ENCODE results near the gene FBF1. TPM values are rescaled to one million over a fixed set of nuclear protein-coding genes. Genes with fewer than 3 reads are reported as not detected.

Gene FBF1
- polyA plus RNA-seq, 6 donors from 2014 or later = 1.5 to 5.0 (median 2.9) TPM

- no peak for ATAC-seq (ENCODE audit: low read depth in 2 of 2)
- Mint-ChIP-seq H3K9me3 (no peaks in the 10 kb centered on the region), H3K4me1 (peaks cover 7 to 20% (median 12%) of the 10 kb centered on the region in 3 donors), H3K36me3 (peaks cover 0 to 7% of the 10 kb centered on the region in 2 donors), H3K27me3 (no peaks in the 10 kb centered on the region), H3K4me3 (peak overlapping the region in 1 of 8 donors; percentile 59), H3K27ac (no peak overlapping the region)
- no peak for DNase-seq
These were observed 39.9 kb downstream of the FBF1 start for GRCh38 chr17:75900691-75901533.

GRCh38 chr17:75899767-75900468 lies 40.9 kb downstream of the FBF1 start:
- ATAC-seq (ENCODE audit: low read depth in 2 of 2) (no peak), DNase-seq (no peak)
- no peaks in the 10 kb centered on the region for H3K27me3 Mint-ChIP-seq
- H3K36me3 Mint-ChIP-seq = peaks cover 0 to 7% of the 10 kb centered on the region in 2 donors
- no peaks in the 10 kb centered on the region for H3K9me3 Mint-ChIP-seq
- H3K27ac Mint-ChIP-seq = peak overlapping the region in 1 of 6 donors; percentile 61
- peak overlapping the region in 2 of 8 donors; percentile 15 to 59 for H3K4me3 Mint-ChIP-seq
- peaks cover 17 to 26% (median 18%) of the 10 kb centered on the region in 3 donors for H3K4me1 Mint-ChIP-seq

- DNase-seq = no peak
- Mint-ChIP-seq H3K4me3 (peak overlapping the region in 1 of 8 donors; percentile 60), H3K36me3 (peaks cover 0 to 7% of the 10 kb centered on the region in 2 donors), H3K27me3 (no peaks in the 10 kb centered on the region), H3K9me3 (no peaks in the 10 kb centered on the region), H3K4me1 (peaks cover 16 to 28% (median 24%) of the 10 kb centered on the region in 3 donors), H3K27ac (peak overlapping the region in 1 of 6 donors; percentile 10)
- ATAC-seq (ENCODE audit: low read depth in 2 of 2) = no peak
These were observed 41.5 kb downstream of the FBF1 start for GRCh38 chr17:75899353-75899752.

GRCh38 chr17:75898791-75899190 lies 42.1 kb downstream of the FBF1 start:
- ATAC-seq (ENCODE audit: low read depth in 2 of 2) = no peak
- DNase-seq = no peak
- no peaks in the 10 kb centered on the region for H3K27me3 Mint-ChIP-seq
- H3K4me1 Mint-ChIP-seq = peaks cover 18 to 30% (median 24%) of the 10 kb centered on the region in 3 donors
- H3K9me3 Mint-ChIP-seq = no peaks in the 10 kb centered on the region
- peak overlapping the region in 2 of 8 donors; percentile 33 to 60 for H3K4me3 Mint-ChIP-seq
- H3K27ac Mint-ChIP-seq = no peak overlapping the region
- H3K36me3 Mint-ChIP-seq = peaks cover 0 to 7% of the 10 kb centered on the region in 2 donors

- ATAC-seq (ENCODE audit: low read depth in 2 of 2) = no peak
- Mint-ChIP-seq H3K27ac (peak overlapping the region in 3 of 6 donors; percentile 11 to 86 (median 69)), H3K27me3 (no peaks in the 10 kb centered on the region), H3K9me3 (no peaks in the 10 kb centered on the region), H3K4me3 (peak overlapping the region; percentile 33 to 91 (median 67)), H3K4me1 (peaks cover 21 to 30% (median 26%) of the 10 kb centered on the region in 3 donors), H3K36me3 (peaks cover 0 to 7% of the 10 kb centered on the region in 2 donors)
- no peak for DNase-seq
These were observed 42.8 kb downstream of the FBF1 start for GRCh38 chr17:75898065-75898464.

DNA sequence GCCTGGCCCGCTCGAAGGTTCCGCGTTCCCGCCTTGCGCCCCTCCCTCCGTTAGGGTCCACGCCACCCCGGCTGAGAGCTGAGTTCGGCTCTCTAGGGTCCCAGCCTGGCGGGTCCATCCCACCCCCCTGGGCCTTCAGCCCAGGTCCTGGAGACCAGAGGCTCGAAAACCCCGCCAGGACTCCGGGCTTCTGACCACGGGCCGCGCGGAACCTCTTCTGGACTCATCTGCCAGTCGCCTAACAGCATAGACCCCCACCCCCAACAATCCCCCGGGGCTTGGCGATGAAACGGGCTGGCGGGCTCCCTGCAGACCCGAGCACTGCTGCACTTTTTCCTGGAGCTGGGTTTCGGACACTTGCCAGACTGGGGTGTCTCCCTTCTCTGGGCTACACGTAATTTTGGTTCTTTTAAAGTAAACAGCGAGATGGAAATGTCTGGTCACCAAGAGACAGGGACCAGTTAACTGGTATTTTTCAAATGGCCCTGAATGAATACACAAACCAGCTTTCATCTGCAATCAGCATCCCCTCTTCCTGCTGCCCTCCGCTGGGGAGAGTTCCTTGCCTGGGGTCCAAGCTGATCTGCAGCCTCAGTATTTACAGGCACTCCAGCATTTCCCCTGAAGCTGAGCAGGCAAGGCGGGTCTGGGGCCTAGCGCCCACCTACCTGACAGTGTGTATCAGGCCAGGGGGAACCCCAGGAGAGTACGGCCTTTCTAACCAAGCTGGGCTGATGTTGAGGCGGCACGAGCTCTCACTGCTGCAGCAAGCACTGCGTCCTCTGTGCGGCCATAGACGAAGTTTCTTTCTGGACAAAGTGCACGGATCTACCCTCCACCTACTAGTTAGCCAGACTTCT lies 43.5 kb downstream of the FBF1 start:
- no peaks in the 10 kb centered on the region for H3K9me3 Mint-ChIP-seq
- no peaks in the 10 kb centered on the region for H3K27me3 Mint-ChIP-seq
- H3K4me3 Mint-ChIP-seq = peak overlapping the region; percentile 60 to 91 (median 76)
- peaks cover 0 to 7% of the 10 kb centered on the region in 2 donors for H3K36me3 Mint-ChIP-seq
- peak overlapping the region in 5 of 6 donors; percentile 16 to 86 (median 84) for H3K27ac Mint-ChIP-seq
- no peak for ATAC-seq (ENCODE audit: low read depth in 2 of 2)
- no peak for DNase-seq
- H3K4me1 Mint-ChIP-seq = peaks cover 21 to 30% (median 26%) of the 10 kb centered on the region in 3 donors

GRCh38 chr17:75896415-75897159 lies 44.3 kb downstream of the FBF1 start, which contains the start of gene TRIM65:
Gene TRIM65 (minus strand): TSS chr17:75896951. CDS start chr17:75896937, 14 bp downstream.
- peak; percentile 82 to 85 for ATAC-seq (ENCODE audit: low read depth in 2 of 2)
- Mint-ChIP-seq H3K27me3 (no peaks in the 10 kb centered on the region), H3K4me3 (peak within 1 kb of the TSS; percentile 60 to 94 (median 85)), H3K4me1 (peaks cover 21 to 30% (median 26%) of the 10 kb centered on the region in 3 donors), H3K27ac (peak within 1 kb of the TSS in 5 of 6 donors; percentile 63 to 91 (median 84)), H3K9me3 (no peaks in the 10 kb centered on the region), H3K36me3 (peaks cover 0 to 7% of the 10 kb centered on the region in 2 donors)
- DNase-seq = peak; percentile 71

DNA sequence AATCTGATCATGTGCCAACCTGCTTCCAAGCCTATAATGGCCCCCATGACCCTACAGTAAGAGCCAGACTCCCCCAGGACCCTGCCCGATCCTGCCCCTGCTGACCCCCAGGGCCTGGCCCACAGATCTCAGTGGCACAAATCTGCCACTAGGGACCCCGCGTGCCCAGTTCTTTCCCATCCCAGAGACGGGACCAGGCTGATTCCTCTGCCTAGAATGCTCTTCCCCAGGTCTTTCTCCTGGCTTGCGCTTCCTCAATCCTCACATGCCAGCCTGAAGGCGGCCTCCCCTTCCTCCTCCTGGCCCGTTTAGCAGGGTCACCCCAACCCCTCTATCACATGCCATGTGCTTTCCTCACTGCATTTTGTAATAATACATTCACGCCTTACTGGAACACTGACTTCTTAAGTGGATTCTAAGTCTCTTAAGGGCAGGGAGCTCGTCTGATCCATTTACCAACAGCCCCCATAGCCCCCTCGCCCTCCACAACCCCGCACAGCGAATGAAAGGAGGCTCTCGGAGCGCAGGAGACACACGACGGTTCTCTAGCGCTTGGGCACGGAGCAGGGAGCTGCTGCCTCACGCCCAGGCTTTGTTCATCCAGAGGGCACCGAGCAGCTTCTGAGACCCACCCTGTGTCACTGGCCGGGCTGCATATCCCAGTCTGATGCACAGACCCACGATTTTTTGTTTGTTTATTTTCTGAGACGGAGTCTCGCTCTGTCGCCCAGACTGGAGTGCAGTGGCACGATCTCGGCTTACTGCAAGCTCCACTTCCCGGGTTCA lies 45.3 kb downstream of the FBF1 start:
- ATAC-seq (ENCODE audit: low read depth in 2 of 2) (no peak), DNase-seq (no peak)
- H3K27ac Mint-ChIP-seq = peak overlapping the region; percentile 19 to 93 (median 86)
- peaks cover 21 to 30% (median 26%) of the 10 kb centered on the region in 3 donors for H3K4me1 Mint-ChIP-seq
- peak overlapping the region; percentile 60 to 94 (median 85) for H3K4me3 Mint-ChIP-seq
- H3K27me3 Mint-ChIP-seq = no peaks in the 10 kb centered on the region
- no peaks in the 10 kb centered on the region for H3K9me3 Mint-ChIP-seq
- H3K36me3 Mint-ChIP-seq = peaks cover 0 to 7% of the 10 kb centered on the region in 2 donors

DNA sequence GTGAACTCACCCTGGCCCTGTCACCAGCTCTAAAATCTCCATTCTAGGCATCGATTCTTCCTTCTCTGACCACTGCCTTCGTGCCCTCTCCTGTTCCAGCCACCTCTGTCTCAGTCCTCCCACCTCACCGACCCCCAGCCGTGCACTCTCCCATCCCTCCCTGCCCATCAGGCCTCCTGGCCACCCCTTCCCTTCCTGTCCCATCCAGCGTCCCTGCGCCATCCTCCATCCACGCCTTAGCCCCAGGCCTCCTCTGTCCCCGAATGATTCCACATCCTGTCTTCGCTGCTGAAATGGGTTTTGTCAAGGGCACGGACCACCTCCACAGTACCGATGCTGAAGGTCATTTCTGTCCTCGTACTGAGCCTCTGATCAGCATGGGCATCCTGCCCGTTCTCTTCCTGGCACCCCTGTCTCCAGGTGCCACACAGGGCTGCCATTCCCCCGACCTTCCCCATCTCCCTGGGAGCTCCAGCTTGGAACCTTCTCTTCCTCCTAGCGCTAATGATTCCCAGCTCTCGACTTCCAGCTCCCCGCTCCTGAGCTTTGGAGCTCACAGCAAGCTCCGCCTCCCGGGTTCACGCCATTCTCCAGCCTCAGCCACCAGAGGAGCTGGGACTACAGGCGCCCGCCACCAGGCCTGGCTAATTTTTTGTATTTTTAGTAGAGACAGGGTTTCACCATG lies 46.7 kb downstream of the FBF1 start:
- Mint-ChIP-seq H3K4me1 (peaks cover 21 to 27% (median 26%) of the 10 kb centered on the region in 3 donors), H3K36me3 (peaks cover 5 to 6% of the 10 kb centered on the region in 2 donors), H3K4me3 (peak overlapping the region in 7 of 8 donors; percentile 5 to 75 (median 47)), H3K27me3 (no peaks in the 10 kb centered on the region), H3K27ac (peak overlapping the region in 5 of 6 donors; percentile 64 to 93 (median 84)), H3K9me3 (no peaks in the 10 kb centered on the region)
- DNase-seq = no peak
- no peak for ATAC-seq (ENCODE audit: low read depth in 2 of 2)

DNA sequence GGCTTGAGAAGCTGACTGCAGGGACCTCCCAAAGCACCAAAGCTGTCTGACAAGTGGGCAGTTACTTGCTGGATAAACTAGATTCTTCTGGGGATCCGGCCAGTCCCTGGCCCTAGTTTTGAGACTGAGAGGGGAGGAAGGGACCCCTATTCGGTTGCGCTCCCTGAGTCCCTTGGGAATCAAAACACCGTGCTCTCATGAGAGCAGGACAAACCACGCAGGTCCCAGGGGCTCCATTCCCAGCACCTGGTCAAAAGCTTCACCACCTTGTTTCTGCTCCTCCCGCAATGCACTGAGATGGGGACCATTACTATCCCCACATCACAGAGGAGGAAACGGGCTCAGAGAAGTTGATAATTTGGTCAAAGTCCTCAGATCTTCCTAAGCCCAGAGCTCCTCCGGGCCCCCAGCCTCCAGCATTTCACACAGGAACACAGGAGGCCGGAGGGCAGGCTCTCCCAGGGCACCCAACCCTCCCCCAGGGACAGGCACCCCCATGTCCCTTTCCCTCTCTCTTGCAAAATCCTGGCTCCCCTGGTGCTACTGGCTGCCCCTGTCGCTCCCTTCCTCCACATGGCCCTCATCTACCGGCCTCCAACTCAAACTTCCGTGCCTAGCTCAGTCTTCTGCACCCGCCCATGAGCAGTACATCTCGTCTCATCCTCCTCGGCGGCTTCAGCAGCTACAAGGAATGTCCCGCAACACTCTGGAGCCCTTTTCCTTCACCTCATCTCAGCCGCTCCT lies 47.4 kb downstream of the FBF1 start:
- H3K4me1 Mint-ChIP-seq = peaks cover 21 to 27% (median 26%) of the 10 kb centered on the region in 3 donors
- DNase-seq (no peak), ATAC-seq (ENCODE audit: low read depth in 2 of 2) (no peak)
- H3K9me3 Mint-ChIP-seq = no peaks in the 10 kb centered on the region
- peak overlapping the region in 4 of 6 donors; percentile 64 to 93 (median 87) for H3K27ac Mint-ChIP-seq
- H3K36me3 Mint-ChIP-seq = peaks cover 0 to 6% of the 10 kb centered on the region in 2 donors
- H3K27me3 Mint-ChIP-seq = no peaks in the 10 kb centered on the region
- peak overlapping the region in 7 of 8 donors; percentile 5 to 75 (median 54) for H3K4me3 Mint-ChIP-seq

Measured in naive B cell (primary cell).